B cell (primary cell): ENCODE data around the gene ANKRD9. TPM values are rescaled to one million over a fixed set of nuclear protein-coding genes. Genes with fewer than 3 reads are reported as not detected.

ENCODE experiments used
- ATAC-seq: fragments of 200-7000 bp; cut with Tn5 transposase; one replicate; pipeline ENCODE4 v1.10.0; 2021; ENCODE audit warnings: low read depth, mild to moderate bottlenecking, moderate number of reproducible peaks, moderate library complexity
- CTCF ChIA-PET: fragments of 350-600 bp; sonication (Branson Sonifier 250); formaldehyde crosslinking; loops from one replicate; lab custom pipeline; 2021; ENCODE audit warnings: antibody characterized with exemption, inconsistent platforms; lab: Charles Lee
- POLR2A ChIA-PET: fragments of 350-600 bp; sonication (Branson Sonifier 250); formaldehyde crosslinking; loops from one replicate; lab custom pipeline; 2021; ENCODE audit warnings: antibody characterized with exemption; lab: Charles Lee
- DNase-seq: peaks from one replicate; pipeline ENCODE4 v3.0.0; 2013
- H2AFZ ChIP-seq: 2 replicates; pipeline ENCODE4 v1.6.1; 2012; ENCODE audit warnings: mild to moderate bottlenecking, low read depth, low read length; ENCODE audit not compliant: insufficient read depth, poor library complexity, severe bottlenecking
- H3K27ac ChIP-seq, 2 donors: 1 replicate in 1 of 2; 2 replicates in 1 of 2; pipeline ENCODE4 v1.5.1; 2012 to 2013; ENCODE audit warnings: low read length in 2 of 2, mild to moderate bottlenecking in 2 of 2, moderate library complexity in 1 of 2
- H3K27me3 ChIP-seq, 4 experiments: fragments of 200-600 bp in 1 of 4; sonication (generic) in 1 of 4; replicated peaks in 1 of 4; 1 replicate in 2 of 4; 2 replicates in 2 of 4; pipeline versions ENCODE4 v1.6.1 to v1.7.0; 2013 to 2016; ENCODE audit warnings: low read length in 3 of 4, mild to moderate bottlenecking in 2 of 4, mixed read lengths in 1 of 4, moderate library complexity in 1 of 4; ENCODE audit not compliant: insufficient read depth in 4 of 4, control insufficient read depth in 3 of 4; ENCODE audit errors: control extremely low read depth in 1 of 4
- H3K36me3 ChIP-seq, 2 experiments: replicated peaks in 1 of 2; 1 replicate in 1 of 2; 2 replicates in 1 of 2; pipeline versions ENCODE4 v1.6.1 to v1.7.1; 2013; ENCODE audit warnings: low read length in 1 of 2; ENCODE audit not compliant: insufficient read depth in 2 of 2, control insufficient read depth in 1 of 2; ENCODE audit errors: control extremely low read depth in 1 of 2, extremely low read depth in 1 of 2
- H3K4me1 ChIP-seq, 2 donors: fragments of 200-600 bp in 1 of 2; sonication (generic) in 1 of 2; 1 replicate in 1 of 2; 2 replicates in 1 of 2; pipeline versions ENCODE4 v1.5.1 to v1.6.1; 2013 to 2017; ENCODE audit warnings: low read length in 2 of 2; ENCODE audit not compliant: control insufficient read depth in 2 of 2, insufficient read depth in 2 of 2
- H3K4me2 ChIP-seq: replicated peaks from 2 replicates; pipeline ENCODE3; 2012; ENCODE audit warnings: mild to moderate bottlenecking, low read depth, low read length; ENCODE audit not compliant: poor library complexity, severe bottlenecking
- H3K4me3 ChIP-seq, 5 experiments: fragments of 200-600 bp in 1 of 5; sonication (generic) in 1 of 5; 1 replicate in 3 of 5; 2 replicates in 2 of 5; pipeline versions ENCODE4 v1.5.1 to v1.7.0; 2011 to 2016; ENCODE audit warnings: low read length in 4 of 5, mild to moderate bottlenecking in 4 of 5, low read depth in 2 of 5, control low read depth in 1 of 5, moderate library complexity in 1 of 5; ENCODE audit not compliant: insufficient read depth in 1 of 5; ENCODE audit errors: control extremely low read depth in 1 of 5, extremely low read depth in 1 of 5
- H3K79me2 ChIP-seq: fragments of 200-600 bp; sonication (generic); one replicate; pipeline ENCODE4 v1.6.0; 2016; ENCODE audit warnings: low read length; ENCODE audit not compliant: control insufficient read depth, insufficient read depth
- H3K9ac ChIP-seq: fragments of 200-600 bp; sonication (generic); 2 replicates; pipeline ENCODE4 v1.6.1; 2017; ENCODE audit warnings: mild to moderate bottlenecking, low read length, moderate library complexity
- H3K9me3 ChIP-seq, 3 donors: one replicate each; pipeline versions ENCODE4 v1.6.1 to v1.7.1; 2013; ENCODE audit warnings: low read length in 2 of 3; ENCODE audit not compliant: control insufficient read depth in 2 of 3, insufficient read depth in 1 of 3; ENCODE audit errors: control extremely low read depth in 1 of 3
- H4K20me1 ChIP-seq: 2 replicates; pipeline ENCODE4 v1.6.0; 2012; ENCODE audit warnings: mild to moderate bottlenecking, low read length; ENCODE audit not compliant: insufficient read depth, control insufficient read depth, poor library complexity, severe bottlenecking
- H3K27ac Mint-ChIP-seq: one replicate; pipeline ENCODE4 v1.8.0; 2021; ENCODE audit warnings: mixed read lengths
- H3K27me3 Mint-ChIP-seq: one replicate; pipeline ENCODE4 v1.8.0; 2021; ENCODE audit warnings: mixed read lengths
- H3K4me1 Mint-ChIP-seq: one replicate; pipeline ENCODE4 v1.8.0; 2021; ENCODE audit warnings: mixed read lengths
- H3K4me3 Mint-ChIP-seq: one replicate; pipeline ENCODE4 v1.8.0; 2021; ENCODE audit warnings: mixed read lengths
- H3K9me3 Mint-ChIP-seq: one replicate; pipeline ENCODE4 v1.8.0; 2022; ENCODE audit warnings: mixed read lengths; ENCODE audit not compliant: insufficient read depth
- CTCF ChIP-seq: fragments of 200-600 bp; IDR thresholded peaks from one replicate; pipeline ENCODE4 v1.8.0; 2022; ENCODE audit warnings: antibody characterized with exemption, mild to moderate bottlenecking
- EZH2 ChIP-seq: IDR thresholded peaks from 2 replicates; pipeline ENCODE4 v1.6.1; 2012; ENCODE audit warnings: borderline replicate concordance, low read depth, mild to moderate bottlenecking, moderate library complexity, low read length; ENCODE audit not compliant: insufficient read depth, poor library complexity, severe bottlenecking
- WGBS: methylation state at CpG from one replicate; pipeline ENCODE4 v1.1.5; 2013; ENCODE audit warnings: missing lambda C conversion rate; ENCODE audit not compliant: insufficient coverage; 5-methylcytosine and 5-hydroxymethylcytosine counted together
- intact Hi-C: fragments of 100-400 bp; cut with micrococcal nuclease; formaldehyde crosslinking; loops from one replicate; pipeline ENCODE4 v1.10.0; 2022
- polyA plus RNA-seq: library from polyadenylated mRNA; depleted of rRNA; stranded (reverse); fragments of >200 nt; gene quantifications from 2 replicates; pipeline ENCODE4 v1.2.3, GENCODE V29; 2012
- total RNA-seq, 2 donors: library from RNA; stranded (reverse); fragments of 120-200 nt in 1 of 2; gene quantifications; 1 replicate in 1 of 2; 2 replicates in 1 of 2; pipeline versions ENCODE4 v1.2.3 to v1.2.4, GENCODE V29; 2013 to 2022

Gene ANKRD9
- total and polyA plus RNA-seq, 2 donors (not counting 1 experiment from before 2014, with no cell fraction given) = 1.4 to 1.5 TPM

DNA sequence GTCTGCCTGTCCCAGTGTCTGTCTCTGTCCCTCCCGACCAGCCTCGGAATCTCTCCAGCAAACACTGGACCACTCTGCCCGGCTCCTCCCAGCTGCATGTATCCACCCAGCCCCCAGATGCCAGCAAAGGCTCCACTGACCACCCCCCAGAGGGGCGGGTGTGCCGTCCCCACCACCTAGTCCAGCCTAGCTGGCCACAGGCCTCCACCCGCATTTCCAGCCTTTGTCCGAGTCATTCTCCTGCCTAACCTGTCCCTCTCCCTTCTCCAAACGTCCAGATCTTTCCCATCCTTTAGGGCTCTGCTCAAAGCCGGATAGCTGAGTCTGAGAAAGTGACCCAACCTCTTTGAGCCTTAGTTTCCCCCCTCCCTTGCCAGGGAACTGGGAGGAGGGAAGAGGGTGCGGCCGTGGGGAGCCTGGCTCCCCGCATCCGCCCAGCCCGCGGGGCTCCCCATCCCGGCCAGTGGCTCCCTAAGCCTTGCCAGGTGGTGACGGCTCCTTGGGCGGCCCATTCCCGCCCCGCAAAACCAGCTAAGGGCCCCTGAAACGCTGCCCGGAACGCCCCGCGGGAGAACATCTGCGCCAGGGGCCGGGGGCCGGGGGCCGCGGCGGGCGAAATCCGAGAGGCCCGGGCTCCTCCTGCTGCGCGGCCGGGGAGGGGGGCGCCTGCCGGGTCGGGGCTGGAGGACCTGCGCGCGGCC lies 34.6 kb upstream of the ANKRD9 start:
- peaks cover 0 to 31% (median 16%) of the 10 kb centered on the region in 4 experiments for H3K27me3 ChIP-seq
- H3K4me3 ChIP-seq = peak overlapping the region in 3 of 5 experiments; percentile 26 to 40 (median 40)
- ChIA-PET POLR2A (interaction anchor here (0.6 kb wide), 1 partner anchor 188 kb away, joined by 5 read pairs; no protein-coding TSS in a partner anchor), CTCF (no interaction called here)
- Mint-ChIP-seq H3K9me3 (no peaks in the 10 kb centered on the region), H3K4me3 (peak overlapping the region; percentile 45), H3K27ac (no peak overlapping the region), H3K4me1 (peaks cover 10% of the 10 kb centered on the region), H3K27me3 (peaks cover 33% of the 10 kb centered on the region)
- ATAC-seq (no peak), DNase-seq (no peak)
- peak overlapping the region; percentile 44 for H3K9ac ChIP-seq
- intact Hi-C loops = no loop called here
- peaks cover 20 to 22% of the 10 kb centered on the region in 2 donors for H3K4me1 ChIP-seq
- TF ChIP-seq CTCF = no peak
- peak; percentile 84 for TF ChIP-seq EZH2
- 23% methylated on average over 43 of the region's 43 CpGs for WGBS
- peak overlapping the region; percentile 78 for H3K4me2 ChIP-seq
- peaks cover 0 to 8% (median 0%) of the 10 kb centered on the region in 3 donors for H3K9me3 ChIP-seq
- H4K20me1 ChIP-seq = no peaks in the 10 kb centered on the region
- H3K36me3 ChIP-seq = no peaks in the 10 kb centered on the region
- H2AFZ ChIP-seq = peak overlapping the region; percentile 52
- no peak overlapping the region for H3K27ac ChIP-seq
- H3K79me2 ChIP-seq = no peaks in the 10 kb centered on the region

DNA sequence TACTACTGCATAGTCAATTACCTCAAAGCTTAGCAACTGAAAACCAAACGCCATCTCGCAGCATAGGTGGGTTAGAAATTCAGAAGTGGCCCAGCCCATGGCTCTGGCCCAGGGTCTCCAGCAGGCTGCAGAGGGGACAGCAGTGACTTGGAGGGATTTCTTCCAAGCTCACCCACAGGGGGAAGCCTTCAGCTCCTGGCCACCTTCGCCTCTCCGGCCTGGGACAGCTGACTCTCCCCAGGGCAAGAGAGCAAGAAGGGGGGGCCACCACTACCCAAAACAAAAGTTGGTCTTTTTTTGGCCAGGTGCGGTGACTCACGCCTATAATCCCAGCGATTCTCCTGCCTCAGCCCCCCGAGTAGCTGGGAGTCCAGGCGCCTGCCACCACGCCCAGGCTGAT lies 32.2 kb upstream of the ANKRD9 start:
- Mint-ChIP-seq H3K27me3 (peaks cover 24% of the 10 kb centered on the region), H3K9me3 (no peaks in the 10 kb centered on the region), H3K4me3 (no peak overlapping the region), H3K27ac (no peak overlapping the region), H3K4me1 (peaks cover 4% of the 10 kb centered on the region)
- intact Hi-C loops = no loop called here
- ATAC-seq (no peak), DNase-seq (no peak)
- no peak for TF ChIP-seq CTCF
- no peak for TF ChIP-seq EZH2
- no peak overlapping the region for H3K4me2 ChIP-seq
- H3K27ac ChIP-seq = no peak overlapping the region
- no peak overlapping the region for H3K4me3 ChIP-seq
- ChIA-PET CTCF (interaction anchor here (0.5 to 1.2 kb wide), 2 partner anchors 8 to 1246 kb away, joined by 3 read pairs; no protein-coding TSS in a partner anchor), POLR2A (interaction anchor here (1.1 kb wide), 1 partner anchor 9 kb away, joined by 6 read pairs; no protein-coding TSS in a partner anchor)
- 76% methylated on average over 8 of the region's 10 CpGs for whole genome bisulfite sequencing
- H3K36me3 ChIP-seq = no peaks in the 10 kb centered on the region
- peaks cover 18 to 26% of the 10 kb centered on the region in 2 donors for H3K4me1 ChIP-seq
- H3K27me3 ChIP-seq = peaks cover 0 to 25% (median 16%) of the 10 kb centered on the region in 4 experiments
- no peaks in the 10 kb centered on the region for H4K20me1 ChIP-seq
- H3K9ac ChIP-seq = no peak overlapping the region
- H3K9me3 ChIP-seq = peaks cover 0 to 8% (median 0%) of the 10 kb centered on the region in 3 donors
- H2AFZ ChIP-seq = no peak overlapping the region
- no peaks in the 10 kb centered on the region for H3K79me2 ChIP-seq
